ENCODE measurements around the gene OBI1.

The OBI1 gene

GRCh38 chr13:78602561-78603239 lies 56.3 kb downstream of the OBI1 start:
- DNase-seq = no peak

DNA sequence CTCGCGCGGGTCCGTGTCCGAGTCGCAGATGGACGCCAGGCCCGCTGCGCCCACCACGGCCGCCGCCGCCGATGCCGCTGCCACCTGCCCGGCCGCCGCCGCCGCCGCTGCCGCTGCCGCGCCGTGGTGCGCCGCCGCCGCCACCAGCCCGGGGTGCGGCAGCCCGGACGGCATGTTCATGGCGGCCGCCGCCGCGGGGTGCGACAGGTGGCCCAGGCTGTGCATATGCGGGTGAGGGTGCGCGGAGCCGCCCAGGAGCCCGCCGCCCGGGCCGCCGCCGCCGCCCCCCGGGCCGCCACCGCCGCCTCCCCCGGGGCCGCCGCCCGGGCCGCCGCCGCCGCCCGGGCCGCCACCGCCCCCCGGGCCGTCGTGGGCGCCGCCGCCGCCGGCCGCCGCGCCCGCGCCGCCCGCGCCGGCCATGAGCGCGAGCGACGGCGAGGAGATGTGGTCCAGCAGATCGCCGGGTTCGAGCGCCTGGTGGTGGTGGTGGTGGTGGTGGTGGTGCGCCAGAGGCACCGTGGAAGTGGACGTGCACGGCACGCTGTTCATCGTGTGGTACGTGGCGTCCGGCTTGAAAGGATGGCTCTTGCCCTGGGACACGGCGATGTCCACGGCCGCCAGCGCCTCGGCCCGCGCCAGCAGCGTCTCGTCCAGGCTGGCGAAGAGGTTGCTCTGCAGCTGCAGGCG lies 56.9 kb downstream of the OBI1 start:
- DNase-seq = no peak

DNA sequence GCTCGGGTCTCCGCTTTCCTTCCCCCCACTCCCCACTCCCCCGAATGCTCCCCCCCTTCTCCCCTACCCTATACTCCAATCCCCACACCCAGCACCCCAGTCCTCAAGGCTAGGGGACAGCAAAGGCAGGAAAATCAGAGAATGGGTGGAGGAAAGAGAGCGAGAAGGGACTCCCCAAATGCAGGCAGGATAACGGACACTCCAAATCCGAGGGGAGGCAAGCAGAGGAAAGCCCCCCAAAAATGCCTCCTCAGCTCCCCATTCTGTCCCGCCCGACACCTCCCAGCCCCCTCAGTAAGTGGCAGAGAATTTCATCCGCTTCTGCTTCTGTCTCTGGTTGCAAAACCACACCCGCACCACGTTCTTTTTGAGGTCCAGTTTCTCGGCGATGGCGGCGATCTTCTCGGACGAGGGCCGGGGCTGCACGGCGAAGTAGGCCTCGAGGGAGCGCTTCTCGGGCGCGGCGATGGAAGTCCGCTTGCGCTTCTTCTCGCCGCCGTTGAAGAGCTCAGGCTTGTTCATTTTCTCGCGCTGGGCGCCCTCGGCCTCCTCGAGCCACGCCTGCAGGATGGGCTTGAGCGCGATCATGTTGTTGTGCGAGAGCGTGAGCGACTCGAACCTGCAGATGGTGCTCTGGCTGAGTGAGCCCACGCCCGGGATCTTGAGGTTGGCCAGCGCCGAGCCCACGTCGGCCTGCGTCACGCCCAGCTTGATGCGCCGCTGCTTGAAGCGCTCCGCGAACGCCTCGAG lies 57.7 kb downstream of the OBI1 start:
- DNase-seq = no peak

GRCh38 chr13:78600280-78600883 lies 58.6 kb downstream of the OBI1 start:
- no peak for DNase-seq

GRCh38 chr13:78599645-78600279 lies 59.2 kb downstream of the OBI1 start:
- DNase-seq = no peak

DNA sequence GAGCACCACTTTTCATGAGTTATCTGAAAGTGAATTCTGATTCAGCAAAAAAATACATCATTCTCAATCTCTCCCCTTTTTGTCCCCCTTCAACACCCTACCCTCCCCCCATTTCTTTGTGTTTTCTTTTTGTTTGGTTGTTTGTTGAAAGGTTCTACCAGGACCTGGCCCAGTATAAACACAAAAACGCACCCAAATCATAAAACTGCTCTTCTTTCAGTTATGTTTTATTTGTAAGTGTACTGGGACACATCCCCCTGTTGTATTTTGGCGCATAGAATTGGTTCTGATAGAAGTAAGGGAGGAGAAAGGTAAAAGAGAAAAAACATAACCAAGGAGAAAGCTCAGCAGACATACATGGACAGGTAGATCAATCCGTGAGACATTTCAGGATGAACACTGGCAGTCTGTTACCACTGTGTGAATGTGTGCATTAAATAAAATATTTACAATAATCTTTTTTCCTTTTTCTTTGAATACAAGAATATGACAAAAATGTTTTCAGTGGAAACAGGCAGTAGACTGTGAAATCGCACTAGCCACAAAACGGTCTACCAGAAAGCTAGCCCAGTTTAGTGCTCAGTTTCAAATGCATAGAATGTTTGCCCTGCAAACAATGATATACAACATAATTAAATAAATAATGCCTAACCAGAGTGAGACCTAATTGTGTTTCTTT lies 59.9 kb downstream of the OBI1 start:
- no peak for DNase-seq

- DNase-seq = no peak
These were observed 60.7 kb downstream of the OBI1 start for GRCh38 chr13:78598116-78598781.

DNA sequence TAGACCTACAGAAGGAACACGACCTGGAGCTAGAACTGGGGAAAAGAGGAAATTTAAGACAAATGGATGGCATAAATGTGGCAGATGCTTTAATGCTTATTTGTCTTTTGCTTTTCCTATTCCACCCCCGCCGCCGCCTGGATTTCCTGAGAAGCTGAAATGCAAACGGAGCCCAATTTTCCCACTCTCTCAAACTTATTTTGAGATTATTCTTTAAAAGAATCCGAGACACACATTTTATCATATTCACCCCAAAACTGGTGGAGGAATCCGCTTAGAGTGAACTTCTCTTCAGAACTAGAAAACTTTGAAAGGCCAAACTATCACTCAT lies 61.4 kb downstream of the OBI1 start:
- no peak for DNase-seq

GRCh38 chr13:78596736-78597601 lies 62.0 kb downstream of the OBI1 start:
- DNase-seq = no peak

DNA sequence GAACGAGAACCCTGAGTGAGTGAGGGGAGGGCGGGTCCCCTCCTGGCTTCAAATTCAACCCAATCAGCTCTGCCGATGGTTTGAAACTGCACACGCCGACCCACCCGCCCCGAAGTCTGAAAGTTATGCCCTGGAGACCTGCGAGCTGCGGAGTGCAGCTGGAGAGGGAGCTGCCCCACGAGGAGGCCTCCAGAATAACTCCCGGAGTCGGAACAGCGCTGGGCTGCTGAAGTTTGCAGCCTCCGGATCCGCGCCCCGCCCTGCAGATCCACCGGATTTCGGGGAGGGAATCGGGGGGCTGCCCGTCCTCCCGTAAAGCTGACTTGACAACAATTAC lies 62.6 kb downstream of the OBI1 start:
- no peak for DNase-seq

GRCh38 chr13:78595495-78596398 lies 63.2 kb downstream of the OBI1 start:
- DNase-seq = no peak

DNA sequence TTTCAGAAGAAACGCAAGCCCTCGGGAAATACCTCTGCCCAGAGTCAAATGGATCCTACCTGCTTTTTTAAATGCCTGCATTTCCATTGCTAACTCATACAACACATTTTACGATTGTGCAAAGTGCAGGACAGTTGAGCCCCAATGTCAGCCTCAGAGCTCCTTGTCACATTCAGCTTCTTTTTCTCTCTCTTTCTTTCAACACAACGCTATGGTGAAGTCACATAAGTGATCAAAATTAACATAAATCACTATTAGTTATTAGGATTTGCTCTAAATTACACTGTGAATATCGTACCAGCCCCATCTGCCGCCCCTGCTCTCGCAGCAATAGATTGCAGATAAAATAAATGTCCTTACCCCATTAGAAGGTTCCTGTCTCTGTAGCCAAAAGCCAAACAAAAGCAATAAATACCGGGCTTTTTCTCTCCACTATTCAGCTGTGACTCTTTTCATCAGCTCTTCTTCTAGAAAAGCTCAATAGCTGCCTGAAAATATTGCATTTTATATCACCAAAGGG lies 64.4 kb downstream of the OBI1 start:
- DNase-seq = no peak

DNA sequence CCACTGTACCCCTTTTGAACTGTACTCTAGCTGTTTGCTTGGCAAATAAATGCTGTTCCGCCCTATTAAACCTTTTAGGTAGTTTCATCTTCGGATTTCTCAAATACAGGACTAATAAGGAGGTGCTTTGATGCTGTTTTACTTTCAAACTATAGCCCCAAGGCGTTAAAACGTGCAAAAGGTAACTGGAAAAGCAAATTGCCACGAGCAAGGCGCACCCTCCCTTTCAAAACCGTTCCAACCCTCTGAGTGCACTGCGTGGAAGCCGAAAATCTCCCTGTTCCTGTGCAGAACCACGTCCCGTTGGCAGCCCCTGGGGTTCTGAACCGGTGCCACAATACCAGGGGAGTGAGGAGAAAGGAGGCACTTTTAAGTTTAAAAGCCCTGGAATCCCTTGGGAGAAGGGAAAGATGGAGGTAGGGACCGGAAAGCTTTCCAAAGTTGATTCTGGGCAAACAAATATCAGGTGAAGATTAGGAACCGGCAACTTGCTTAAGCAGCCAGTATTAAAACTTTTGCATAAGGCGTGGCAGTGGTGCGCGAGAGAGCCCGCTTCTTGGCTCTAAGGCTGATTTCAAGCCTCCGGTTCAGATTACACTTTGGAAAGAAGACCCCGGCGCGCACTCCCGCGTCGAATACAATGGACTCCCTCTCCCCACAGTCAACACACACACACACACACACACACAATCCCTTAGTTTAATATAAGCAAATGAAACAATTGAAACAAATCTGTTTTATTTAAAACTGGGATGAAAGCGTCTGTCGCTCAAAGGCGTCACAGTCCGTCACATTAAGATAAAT lies 65.1 kb downstream of the OBI1 start:
- no peak for DNase-seq

DNA sequence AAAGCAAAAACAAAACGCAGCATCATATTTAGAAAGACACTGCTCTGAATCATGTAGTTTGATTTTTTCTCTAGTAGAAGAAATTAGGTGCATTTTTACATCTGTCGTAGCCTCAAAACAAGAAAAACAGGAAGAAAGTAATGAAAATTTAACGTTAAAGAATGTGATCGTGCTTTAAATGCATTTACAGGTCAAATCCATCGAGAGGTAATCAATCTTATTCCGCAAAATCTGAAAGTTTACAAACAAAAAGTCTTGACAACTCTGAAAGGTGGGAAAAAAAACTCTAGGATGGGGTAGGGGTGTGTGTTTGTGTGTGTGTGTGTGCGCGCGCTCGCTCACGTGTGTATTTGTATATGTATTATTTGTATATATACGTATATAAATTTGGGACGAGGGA lies 65.8 kb downstream of the OBI1 start:
- no peak for DNase-seq

GRCh38 chr13:78592584-78592983 lies 66.4 kb downstream of the OBI1 start:
- DNase-seq = no peak

DNA sequence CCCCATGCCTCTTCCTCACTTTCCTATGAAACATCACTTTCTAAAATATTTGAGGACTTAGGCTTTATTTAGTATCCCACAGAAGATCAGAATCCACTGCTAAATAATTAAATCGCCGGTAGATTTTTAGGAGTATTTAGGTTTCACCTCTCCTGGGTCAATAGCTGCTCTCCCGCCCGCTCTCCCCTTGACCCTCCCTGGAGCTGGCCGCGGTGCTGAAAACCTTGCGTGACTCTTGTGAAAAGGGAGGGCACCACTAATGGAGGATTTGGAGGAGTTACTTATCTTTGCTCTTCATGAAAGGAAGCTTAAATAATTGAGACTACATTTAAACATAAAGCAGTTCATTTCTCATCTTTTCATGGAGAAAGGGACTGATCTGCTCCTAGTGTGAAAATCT lies 69.7 kb downstream of the OBI1 start:
- DNase-seq = no peak

DNA sequence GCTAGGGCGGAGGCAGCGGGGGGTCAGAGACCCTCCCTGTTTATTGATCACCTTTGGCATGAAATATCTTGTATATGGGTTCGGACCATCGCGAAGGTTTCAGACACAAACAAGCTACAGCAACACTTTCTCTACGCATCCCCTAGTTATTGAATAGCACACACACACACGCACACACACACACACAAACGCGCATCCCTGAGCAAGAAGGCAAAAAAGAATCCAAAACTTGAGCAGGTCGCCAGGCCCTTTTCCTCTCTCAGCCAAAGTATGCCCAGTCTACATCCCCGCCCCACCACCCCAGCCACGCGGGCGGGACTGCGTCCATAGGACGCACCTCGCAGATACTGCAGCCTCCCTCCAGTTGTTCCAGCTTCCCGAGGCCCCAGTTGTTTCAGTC lies 71.6 kb downstream of the OBI1 start:
- DNase-seq = no peak

- no peak for DNase-seq
These were observed 72.2 kb downstream of the OBI1 start for GRCh38 chr13:78586706-78587105.

GRCh38 chr13:78576261-78576660 lies 82.7 kb downstream of the OBI1 start:
- DNase-seq = no peak
